ENCODE data around the gene RAB27B.

RAB27B gene

GRCh38 chr18:54931152-54931551, 102.9 kb downstream of the RAB27B start:
- DNase-seq (ENCODE audit: low read depth, low spot score), result no peak
- H3K27ac ChIP-seq, result no peak overlapping the region; the same call in 1 of the 2 replicates
- no peak overlapping the region for H3K4me3 ChIP-seq
- TF ChIP-seq EZH2 (IDR thresholded peaks at IDR 0.05), result no peak
- no peak for TF ChIP-seq FOXP2 (optimal IDR thresholded peaks at IDR 0.05; ENCODE audit: control extremely low read depth, extremely low read length, insufficient read depth)
- no peak for TF ChIP-seq POLR2AphosphoS5 (IDR thresholded peaks at IDR 0.05; ENCODE audit: borderline replicate concordance, low read depth, low read length)
- no peaks in the 10 kb centered on the region for H3K9me3 ChIP-seq (ENCODE audit: low read depth, low read length)
- no peak overlapping the region for H3K9ac ChIP-seq (ENCODE audit: insufficient read length)
- no peaks in the 10 kb centered on the region for H3K36me3 ChIP-seq (ENCODE audit: insufficient read depth, low read length)

- no peaks in the 10 kb centered on the region for H3K36me3 ChIP-seq (ENCODE audit: insufficient read depth, low read length)
- TF ChIP-seq EZH2 (IDR thresholded peaks at IDR 0.05) (no peak), POLR2AphosphoS5 (IDR thresholded peaks at IDR 0.05; ENCODE audit: borderline replicate concordance, low read depth, low read length) (no peak), FOXP2 (optimal IDR thresholded peaks at IDR 0.05; ENCODE audit: control extremely low read depth, extremely low read length, insufficient read depth) (no peak)
- H3K27ac ChIP-seq, result no peak overlapping the region
- H3K9me3 ChIP-seq (ENCODE audit: low read depth, low read length), result no peaks in the 10 kb centered on the region
- no peak overlapping the region for H3K4me3 ChIP-seq
- DNase-seq (ENCODE audit: low read depth, low spot score), result no peak
- no peak overlapping the region for H3K9ac ChIP-seq (ENCODE audit: insufficient read length)
These were observed 104.2 kb downstream of the RAB27B start for GRCh38 chr18:54932472-54932871.

DNA sequence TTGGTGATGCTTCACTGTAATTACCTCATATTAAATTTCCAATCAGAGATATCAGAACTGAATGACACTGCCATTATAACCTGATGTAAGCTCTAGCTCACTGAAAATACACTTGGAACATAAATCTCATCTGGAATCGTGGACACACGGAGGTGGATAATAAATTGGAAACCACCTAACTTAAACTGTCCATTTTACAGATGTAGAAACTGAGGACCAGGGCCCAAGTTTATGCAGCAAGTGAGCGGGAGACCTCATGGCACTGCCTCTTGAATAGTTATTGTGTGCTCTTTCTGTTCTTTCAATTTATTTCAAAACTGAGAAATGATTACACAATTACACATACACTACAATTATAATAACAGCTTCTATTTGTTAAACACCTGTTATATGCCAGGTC, 110.2 kb downstream of the RAB27B start:
- Histone ChIP-seq H3K9me3 (ENCODE audit: low read depth, low read length) (no peaks in the 10 kb centered on the region), H3K36me3 (ENCODE audit: insufficient read depth, low read length) (no peaks in the 10 kb centered on the region), H3K27ac (no peak overlapping the region), H3K9ac (ENCODE audit: insufficient read length) (no peak overlapping the region), H3K4me3 (no peak overlapping the region)
- TF ChIP-seq POLR2AphosphoS5 (IDR thresholded peaks at IDR 0.05; ENCODE audit: borderline replicate concordance, low read depth, low read length) (no peak), FOXP2 (optimal IDR thresholded peaks at IDR 0.05; ENCODE audit: control extremely low read depth, extremely low read length, insufficient read depth) (no peak), EZH2 (IDR thresholded peaks at IDR 0.05) (no peak)
- no peak for DNase-seq (ENCODE audit: low read depth, low spot score)

DNA sequence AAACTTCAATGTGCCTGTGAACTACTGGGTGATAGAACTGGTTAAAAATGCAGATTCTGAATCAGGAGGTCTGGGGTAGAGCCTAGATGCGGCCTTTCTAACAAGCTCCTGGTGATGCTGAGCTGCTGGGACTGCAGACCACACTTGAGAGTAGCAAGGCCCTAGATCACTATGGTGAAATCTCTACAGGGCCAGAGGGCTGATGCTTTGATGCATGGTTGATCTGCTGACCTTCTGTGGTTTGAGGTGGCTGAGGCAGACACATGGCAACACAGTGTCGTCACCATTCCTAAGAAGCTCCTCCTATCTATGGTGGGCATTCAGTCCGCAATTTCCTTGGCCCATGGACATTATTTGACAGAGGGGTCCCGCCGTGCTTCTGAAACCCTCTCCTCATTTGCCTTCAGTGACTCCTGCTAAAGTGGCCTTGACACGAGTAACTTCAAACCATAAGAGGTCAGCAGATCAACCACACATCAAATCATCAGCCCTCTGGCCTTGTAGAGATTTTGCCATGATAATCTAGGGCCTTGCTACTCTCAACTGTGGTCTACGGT, 111.2 kb downstream of the RAB27B start:
- H3K9ac ChIP-seq (ENCODE audit: insufficient read length), result no peak overlapping the region
- H3K36me3 ChIP-seq (ENCODE audit: insufficient read depth, low read length), result no peaks in the 10 kb centered on the region
- DNase-seq (ENCODE audit: low read depth, low spot score), result no peak
- H3K27ac ChIP-seq, result no peak overlapping the region
- TF ChIP-seq FOXP2 (optimal IDR thresholded peaks at IDR 0.05; ENCODE audit: control extremely low read depth, extremely low read length, insufficient read depth) (no peak), EZH2 (IDR thresholded peaks at IDR 0.05) (no peak), POLR2AphosphoS5 (IDR thresholded peaks at IDR 0.05; ENCODE audit: borderline replicate concordance, low read depth, low read length) (no peak)
- no peaks in the 10 kb centered on the region for H3K9me3 ChIP-seq (ENCODE audit: low read depth, low read length)
- no peak overlapping the region for H3K4me3 ChIP-seq

- Histone ChIP-seq H3K9me3 (ENCODE audit: low read depth, low read length) (no peaks in the 10 kb centered on the region), H3K27ac (no peak overlapping the region), H3K9ac (ENCODE audit: insufficient read length) (no peak overlapping the region), H3K36me3 (ENCODE audit: insufficient read depth, low read length) (no peaks in the 10 kb centered on the region), H3K4me3 (no peak overlapping the region)
- no peak for TF ChIP-seq EZH2 (IDR thresholded peaks at IDR 0.05)
- peak; percentile 33 for TF ChIP-seq FOXP2 (optimal IDR thresholded peaks at IDR 0.05; ENCODE audit: control extremely low read depth, extremely low read length, insufficient read depth)
- no peak for DNase-seq (ENCODE audit: low read depth, low spot score)
These were observed 113.9 kb downstream of the RAB27B start for GRCh38 chr18:54942144-54942543.

GRCh38 chr18:54942569-54942968, 114.3 kb downstream of the RAB27B start:
- TF ChIP-seq EZH2 (IDR thresholded peaks at IDR 0.05) (no peak), FOXP2 (optimal IDR thresholded peaks at IDR 0.05; ENCODE audit: control extremely low read depth, extremely low read length, insufficient read depth) (no peak), POLR2AphosphoS5 (IDR thresholded peaks at IDR 0.05; ENCODE audit: borderline replicate concordance, low read depth, low read length) (no peak)
- Histone ChIP-seq H3K9me3 (ENCODE audit: low read depth, low read length) (no peaks in the 10 kb centered on the region), H3K27ac (no peak overlapping the region), H3K9ac (ENCODE audit: insufficient read length) (no peak overlapping the region), H3K4me3 (no peak overlapping the region), H3K36me3 (ENCODE audit: insufficient read depth, low read length) (no peaks in the 10 kb centered on the region)
- no peak for DNase-seq (ENCODE audit: low read depth, low spot score)
